ENCODE measurements around the gene DDX11.
"Not testable (repeated sequence)": the region's sequence is repeated elsewhere in the genome, so short reads cannot be mapped to it uniquely, and the experiment has no call there.

DNA sequence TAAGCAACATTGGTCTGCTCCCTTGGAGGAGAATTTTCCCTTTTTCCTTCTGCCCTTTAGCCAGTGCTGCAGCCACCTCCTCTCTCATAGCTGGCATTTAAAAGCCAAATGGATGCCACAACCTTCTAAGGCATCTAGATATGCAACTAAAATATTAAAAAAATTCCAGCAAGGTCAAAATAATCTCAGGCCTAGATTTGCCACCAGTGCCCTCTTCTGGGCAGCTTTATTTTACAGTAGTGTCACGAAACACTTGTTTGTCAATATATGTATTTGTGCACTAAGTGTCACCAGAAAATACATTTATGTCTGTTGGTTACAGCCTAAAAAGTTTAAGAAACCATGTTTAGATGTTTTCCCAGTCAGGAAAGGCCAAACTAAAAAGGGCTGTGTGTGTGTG, 19.7 kb upstream of the DDX11 start:
- TF ChIP-seq, protein P1, sequence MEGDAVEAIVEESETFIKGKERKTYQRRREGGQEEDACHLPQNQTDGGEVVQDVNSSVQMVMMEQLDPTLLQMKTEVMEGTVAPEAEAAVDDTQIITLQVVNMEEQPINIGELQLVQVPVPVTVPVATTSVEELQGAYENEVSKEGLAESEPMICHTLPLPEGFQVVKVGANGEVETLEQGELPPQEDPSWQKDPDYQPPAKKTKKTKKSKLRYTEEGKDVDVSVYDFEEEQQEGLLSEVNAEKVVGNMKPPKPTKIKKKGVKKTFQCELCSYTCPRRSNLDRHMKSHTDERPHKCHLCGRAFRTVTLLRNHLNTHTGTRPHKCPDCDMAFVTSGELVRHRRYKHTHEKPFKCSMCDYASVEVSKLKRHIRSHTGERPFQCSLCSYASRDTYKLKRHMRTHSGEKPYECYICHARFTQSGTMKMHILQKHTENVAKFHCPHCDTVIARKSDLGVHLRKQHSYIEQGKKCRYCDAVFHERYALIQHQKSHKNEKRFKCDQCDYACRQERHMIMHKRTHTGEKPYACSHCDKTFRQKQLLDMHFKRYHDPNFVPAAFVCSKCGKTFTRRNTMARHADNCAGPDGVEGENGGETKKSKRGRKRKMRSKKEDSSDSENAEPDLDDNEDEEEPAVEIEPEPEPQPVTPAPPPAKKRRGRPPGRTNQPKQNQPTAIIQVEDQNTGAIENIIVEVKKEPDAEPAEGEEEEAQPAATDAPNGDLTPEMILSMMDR (IDR thresholded peaks at IDR 0.05), result not testable (repeated sequence)
- TF ChIP-seq POLR2AphosphoS5, POLR2A, EP300 (IDR thresholded peaks at IDR 0.05): not testable (repeated sequence)
